ENCODE results near the gene APLN.

GRCh38 chrX:129653971-129654651, 645 bp downstream of the APLN start:
- TF ChIP-seq EZH2 (IDR thresholded peaks at IDR 0.05; ENCODE audit: insufficient read depth, low read length) (no peak), CTCF (IDR thresholded peaks at IDR 0.05; ENCODE audit: insufficient read depth, low read depth, low read length) (no peak)
